ENCODE measurements around the gene ANKRD18A.
"Not testable (repeated sequence)": the region's sequence is repeated elsewhere in the genome, so short reads cannot be mapped to it uniquely, and the experiment has no call there.

DNA sequence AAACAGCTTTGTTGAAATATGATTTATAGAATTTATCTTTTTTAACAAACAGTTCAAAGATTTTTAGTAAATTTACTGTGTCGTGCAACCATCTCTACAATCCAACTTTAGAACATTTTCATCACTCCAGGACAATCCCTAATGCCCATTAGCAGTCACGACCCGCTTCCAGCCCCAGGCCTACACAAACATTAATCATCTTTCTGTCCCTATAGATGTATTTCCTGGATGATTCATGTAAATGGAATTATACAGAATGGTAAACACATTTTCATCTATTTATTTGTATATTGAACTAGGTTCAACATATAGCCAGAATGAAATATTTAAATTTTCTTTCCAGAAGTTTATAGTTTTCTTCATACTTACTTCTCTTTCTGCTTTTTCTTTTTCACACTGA lies 25.3 kb downstream of the ANKRD18A start:
- not testable (repeated sequence) for TF ChIP-seq EZH2phosphoT487 (IDR thresholded peaks at IDR 0.05; ENCODE audit: insufficient read depth, low read depth); EZH2 (IDR thresholded peaks at IDR 0.05; ENCODE audit: insufficient read depth, poor library complexity, severe bottlenecking)
